K562 (cell line): ENCODE data around the gene CCDC93. TPM values are rescaled to one million over a fixed set of nuclear protein-coding genes. Genes with fewer than 3 reads are reported as not detected.
A peak's percentile ranks its signal among the peaks of the same experiment; 100 is the strongest.

ENCODE experiments used
- CHD4 ChIP-seq: fragments of 200-600 bp; sonication (generic); IDR thresholded peaks from 3 replicates; pipeline ENCODE4 v1.6.1; 2012; ENCODE audit warnings: low read depth, mild to moderate bottlenecking, mixed read lengths, low read length, inconsistent platforms; ENCODE audit not compliant: insufficient read depth, insufficient replicate concordance, poor library complexity, severe bottlenecking
- CLOCK ChIP-seq: fragments of 250-450 bp; sonication (Bioruptor Pico); IDR thresholded peaks from 2 replicates; pipeline ENCODE4 v1.4.0; 2020; ENCODE audit warnings: mild to moderate bottlenecking, moderate library complexity, borderline replicate concordance
- HMG20B ChIP-seq: fragments of 250-450 bp; sonication (Bioruptor Pico); IDR thresholded peaks from 2 replicates; pipeline ENCODE4 v1.5.0; 2021; ENCODE audit warnings: mild to moderate bottlenecking
- MNT ChIP-seq, 2 experiments: fragments of 450-650 bp; conservative IDR thresholded peaks; 2 replicates each; pipeline ENCODE4 v1.6.1; 2017; ENCODE audit warnings: mild to moderate bottlenecking in 2 of 2, moderate library complexity in 2 of 2
- TAL1 ChIP-seq: fragments of 450-650 bp; IDR thresholded peaks from 2 replicates; pipeline ENCODE4 v1.6.1; 2016; ENCODE audit warnings: mild to moderate bottlenecking
- TEAD4 ChIP-seq, 2 experiments: sonication (generic) in 1 of 2; formaldehyde crosslinking in 1 of 2; IDR thresholded peaks; 2 replicates each; pipeline versions ENCODE4 v1.6.1 to v1.8.0; 2012 to 2022; ENCODE audit warnings: borderline replicate concordance in 1 of 2, inconsistent platforms in 1 of 2, low read length in 1 of 2, mild to moderate bottlenecking in 1 of 2, missing genetic modification reagents in 1 of 2
- U2AF1 ChIP-seq: fragments of 200-400 bp; formaldehyde crosslinking; optimal IDR thresholded peaks from 2 replicates; pipeline ENCODE3; 2017; ENCODE audit warnings: mild to moderate bottlenecking, low read depth, low read length, moderate library complexity
- ZNF277 ChIP-seq: fragments of 250-450 bp; sonication (Bioruptor Pico); IDR thresholded peaks from 2 replicates; pipeline ENCODE4 v1.8.0; 2022; ENCODE audit warnings: inconsistent platforms, mild to moderate bottlenecking, moderate library complexity, borderline replicate concordance
- ZNF780A ChIP-seq: fragments of 250-450 bp; sonication (Bioruptor Pico); IDR thresholded peaks from 2 replicates; pipeline ENCODE4 v1.5.0; 2021; ENCODE audit warnings: mild to moderate bottlenecking
- polyA plus RNA-seq, 8 experiments: library from polyadenylated mRNA; depleted of rRNA in 4 of 8; stranded (reverse) in 5 of 8; unstranded in 3 of 8; fragments of >200 nt; fragmentation: Nextera tagmentation in 2 of 8; fragmentation: Illumina TruSeq in 1 of 8; extraction: Ambion mirVana in 2 of 8; extraction: Trizol in 1 of 8; gene quantifications; 2 replicates each; pipeline versions ENCODE4 v1.2.1 to v1.2.3, GENCODE V29; 2011 to 2014; ENCODE audit warnings: inconsistent platforms in 1 of 8, missing spikeins in 1 of 8
- total RNA-seq, 7 experiments: library from RNA; depleted of rRNA in 6 of 7; stranded (reverse); fragments of >200 nt in 6 of 7; fragmentation: Illumina TruSeq in 2 of 7; extraction: Trizol in 2 of 7; gene quantifications; 2 replicates each; pipeline versions ENCODE4 v1.2.1 to v1.2.3, GENCODE V29; 2011 to 2021; ENCODE audit warnings: low replicate concordance in 1 of 7

Gene CCDC93
- total and polyA plus RNA-seq, 9 of the 15 experiments (the other 6 are each of a cell fraction or from before 2014, with no cell fraction given), result 3.3 to 19.3 (median 12.4) TPM

GRCh38 chr2:117952228-117952627 is 61.6 kb downstream of the CCDC93 start (continued):
- TF ChIP-seq CHD4, result no peak
- no peak for TF ChIP-seq MNT (conservative IDR thresholded peaks at IDR 0.05)
- TF ChIP-seq CLOCK (CRISPR knock-in tag), result no peak
- no peak for TF ChIP-seq HMG20B
- no peak for TF ChIP-seq U2AF1
- TF ChIP-seq ZNF277 (CRISPR knock-in tag), result no peak
- peak; percentile 70 for TF ChIP-seq TAL1
- no peak for TF ChIP-seq ZNF780A (CRISPR knock-in tag)
- TF ChIP-seq TEAD4 (IDR thresholded peaks at IDR 0.05; ENCODE audit: low read length), result peak; percentile 48; the same call in 1 of the 2 replicates
- no peak for TF ChIP-seq TEAD4 (CRISPR knock-in tag; IDR thresholded peaks at IDR 0.05; ENCODE audit: borderline replicate concordance)
